Kidney (tissue), 14 donors: Measurements from ENCODE around the gene ACADL. TPM values are rescaled to one million over a fixed set of nuclear protein-coding genes. Genes with fewer than 3 reads are reported as not detected.

Experiments
- DNase-seq, 5 donors: peaks; one replicate each; pipeline ENCODE4 v3.0.0-alpha.2; 2013 to 2020
- FAIRE-seq: peaks from 2 replicates; lab custom pipeline; 2012; peaks lifted over from hg19 to GRCh38; lab: Jason Lieb, UNC
- H3K27ac ChIP-seq, 2 donors: one replicate each; pipeline ENCODE4 v1.7.0; 2013; ENCODE audit warnings: low read depth in 2 of 2, low read length in 2 of 2, inconsistent platforms in 1 of 2
- H3K27me3 ChIP-seq: one replicate; pipeline ENCODE4 v1.7.1; 2013; ENCODE audit warnings: low read length, inconsistent platforms; ENCODE audit not compliant: control insufficient read depth, insufficient read depth
- H3K36me3 ChIP-seq, 3 donors: one replicate each; pipeline versions ENCODE4 v1.7.0 to v1.7.1; 2013; ENCODE audit warnings: low read length in 3 of 3, control low read depth in 1 of 3, inconsistent platforms in 1 of 3; ENCODE audit not compliant: insufficient read depth in 3 of 3, control insufficient read depth in 2 of 3
- H3K4me1 ChIP-seq, 3 donors: one replicate each; pipeline versions ENCODE4 v1.7.0 to v1.7.1; 2013; ENCODE audit warnings: low read length in 3 of 3, inconsistent platforms in 1 of 3, low read depth in 1 of 3; ENCODE audit not compliant: control insufficient read depth in 2 of 3, insufficient read depth in 2 of 3
- H3K4me3 ChIP-seq, 3 donors: one replicate each; pipeline versions ENCODE4 v1.7.0 to v1.8.1; 2013; ENCODE audit warnings: low read length in 3 of 3, control low read depth in 1 of 3, inconsistent platforms in 1 of 3
- H3K9ac ChIP-seq, 3 donors: one replicate each; pipeline versions ENCODE4 v1.7.0 to v1.7.1; 2013; ENCODE audit warnings: low read length in 3 of 3, control low read depth in 1 of 3, inconsistent platforms in 1 of 3
- H3K9me3 ChIP-seq, 3 donors: one replicate each; pipeline versions ENCODE4 v1.7.0 to v1.7.1; 2013; ENCODE audit warnings: low read length in 3 of 3, control low read depth in 1 of 3, inconsistent platforms in 1 of 3; ENCODE audit not compliant: control insufficient read depth in 2 of 3, insufficient read depth in 1 of 3
- CTCF ChIP-seq: IDR thresholded peaks from 3 replicates; pipeline ENCODE4 v1.5.1; 2012; ENCODE audit warnings: mild to moderate bottlenecking, moderate library complexity, borderline replicate concordance; ENCODE audit not compliant: insufficient read depth; ENCODE audit errors: extremely low read depth
- intact Hi-C: fragments of 100-400 bp; cut with DNase I; formaldehyde crosslinking; loops from one replicate; pipeline ENCODE4 v1.11.1; 2022
- polyA plus RNA-seq: library from polyadenylated mRNA; stranded (reverse); fragments of 350-450 nt; fragmentation: Illumina TruSeq; extraction: RNeasy Lipid Tissue Mini Kit (QIAGEN cat#74804); gene quantifications from one replicate; pipeline ENCODE4 v1.2.3, GENCODE V29; 2014; ENCODE audit warnings: low read depth, low replicate concordance; ENCODE audit not compliant: insufficient read depth
- total RNA-seq: library from RNA; stranded (reverse); fragmentation: NEBNext Ultra II Directional; extraction: Animal tissue kit (Norgen Biotek cat#: 25700); gene quantifications from one replicate; pipeline ENCODE4 v1.2.1, GENCODE V29; 2021
- donor health status: control.
- donor health status: control.
- donor health status: control.
- donor health status: control.
- donor health status: control.
- donor health status: DM: yes; HTN: yes; CAD: no.
- donor health status: Normal renal cell carcinoma (clear cell type).

Gene ACADL
- total and polyA plus RNA-seq, 2 donors from 2014 or later: 15.7 to 21.1 TPM

GRCh38 chr2:210203558-210203957 is 21.7 kb downstream of the ACADL start:
- peak; percentile 72 for FAIRE-seq
- no peaks in the 10 kb centered on the region for H3K27me3 ChIP-seq
- intact Hi-C loops: no loop called here

GRCh38 chr2:210203147-210203546 is 22.1 kb downstream of the ACADL start:
- FAIRE-seq (no peak), DNase-seq (no peak)
- Histone ChIP-seq H3K36me3 (no peaks in the 10 kb centered on the region), H3K4me1 (peaks cover 0 to 9% (median 0%) of the 10 kb centered on the region in 3 donors), H3K9ac (no peak overlapping the region), H3K27ac (no peak overlapping the region), H3K9me3 (no peaks in the 10 kb centered on the region), H3K27me3 (no peaks in the 10 kb centered on the region), H3K4me3 (no peak overlapping the region)
- intact Hi-C loops: no loop called here
- no peak for TF ChIP-seq CTCF

More at GRCh38 chr2:210203558-210203957, 21.7 kb downstream of the ACADL start:
- TF ChIP-seq CTCF: no peak
- Histone ChIP-seq H3K9me3 (no peaks in the 10 kb centered on the region), H3K27ac (no peak overlapping the region), H3K36me3 (no peaks in the 10 kb centered on the region), H3K9ac (no peak overlapping the region), H3K4me3 (no peak overlapping the region), H3K4me1 (peaks cover 0 to 7% (median 0%) of the 10 kb centered on the region in 3 donors)
- no peak for DNase-seq

- intact Hi-C loops: loop anchor here (5.0 kb wide), 1 partner anchor 218 kb away; no protein-coding TSS in a partner anchor
- Histone ChIP-seq H3K27ac (peak overlapping the region in 1 of 2 donors; percentile 36), H3K4me1 (peaks cover 0 to 28% (median 0%) of the 10 kb centered on the region in 3 donors), H3K9me3 (no peaks in the 10 kb centered on the region), H3K9ac (no peak overlapping the region), H3K4me3 (no peak overlapping the region), H3K36me3 (no peaks in the 10 kb centered on the region), H3K27me3 (no peaks in the 10 kb centered on the region)
- TF ChIP-seq CTCF: no peak
- DNase-seq (no peak), FAIRE-seq (no peak)
These were observed 25.4 kb downstream of the ACADL start for GRCh38 chr2:210199854-210200253.

GRCh38 chr2:210199186-210199765 is 26.0 kb downstream of the ACADL start:
- no peaks in the 10 kb centered on the region for H3K27me3 ChIP-seq
- intact Hi-C loops: loop anchor here (5.0 kb wide), 1 partner anchor 217 kb away; no protein-coding TSS in a partner anchor
- DNase-seq (peak in 1 of 5 donors; percentile 52), FAIRE-seq (peak; percentile 99)
- no peak overlapping the region for H3K4me3 ChIP-seq
- peak; percentile 70 for TF ChIP-seq CTCF
- H3K27ac ChIP-seq: peak overlapping the region in 1 of 2 donors; percentile 36
- H3K9ac ChIP-seq: no peak overlapping the region
- peaks cover 0 to 28% (median 0%) of the 10 kb centered on the region in 3 donors for H3K4me1 ChIP-seq
- H3K36me3 ChIP-seq: no peaks in the 10 kb centered on the region
- no peaks in the 10 kb centered on the region for H3K9me3 ChIP-seq
